ENCODE data around the gene FRMPD4.

The FRMPD4 gene

GRCh38 chrX:12330841-12331240 is 192.6 kb downstream of the FRMPD4 start:
- TF ChIP-seq, protein P1, sequence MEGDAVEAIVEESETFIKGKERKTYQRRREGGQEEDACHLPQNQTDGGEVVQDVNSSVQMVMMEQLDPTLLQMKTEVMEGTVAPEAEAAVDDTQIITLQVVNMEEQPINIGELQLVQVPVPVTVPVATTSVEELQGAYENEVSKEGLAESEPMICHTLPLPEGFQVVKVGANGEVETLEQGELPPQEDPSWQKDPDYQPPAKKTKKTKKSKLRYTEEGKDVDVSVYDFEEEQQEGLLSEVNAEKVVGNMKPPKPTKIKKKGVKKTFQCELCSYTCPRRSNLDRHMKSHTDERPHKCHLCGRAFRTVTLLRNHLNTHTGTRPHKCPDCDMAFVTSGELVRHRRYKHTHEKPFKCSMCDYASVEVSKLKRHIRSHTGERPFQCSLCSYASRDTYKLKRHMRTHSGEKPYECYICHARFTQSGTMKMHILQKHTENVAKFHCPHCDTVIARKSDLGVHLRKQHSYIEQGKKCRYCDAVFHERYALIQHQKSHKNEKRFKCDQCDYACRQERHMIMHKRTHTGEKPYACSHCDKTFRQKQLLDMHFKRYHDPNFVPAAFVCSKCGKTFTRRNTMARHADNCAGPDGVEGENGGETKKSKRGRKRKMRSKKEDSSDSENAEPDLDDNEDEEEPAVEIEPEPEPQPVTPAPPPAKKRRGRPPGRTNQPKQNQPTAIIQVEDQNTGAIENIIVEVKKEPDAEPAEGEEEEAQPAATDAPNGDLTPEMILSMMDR (IDR thresholded peaks at IDR 0.05; ENCODE audit: low read depth, low read length), result no peak
- no peak overlapping the region for H3K4me3 ChIP-seq (ENCODE audit: low read depth, low read length)

- TF ChIP-seq, protein P1 (IDR thresholded peaks at IDR 0.05; ENCODE audit: low read depth, low read length), result no peak
- no peak overlapping the region for H3K4me3 ChIP-seq (ENCODE audit: low read depth, low read length)
Measured at GRCh38 chrX:12332786-12333347, 194.6 kb downstream of the FRMPD4 start.

- H3K4me3 ChIP-seq (ENCODE audit: low read depth, low read length), result no peak overlapping the region
- TF ChIP-seq, protein P1 (IDR thresholded peaks at IDR 0.05; ENCODE audit: low read depth, low read length), result no peak
Measured at GRCh38 chrX:12339921-12340320, 201.6 kb downstream of the FRMPD4 start.

GRCh38 chrX:12344954-12345353 is 206.7 kb downstream of the FRMPD4 start:
- H3K4me3 ChIP-seq (ENCODE audit: low read depth, low read length), result no peak overlapping the region
- TF ChIP-seq, protein P1 (IDR thresholded peaks at IDR 0.05; ENCODE audit: low read depth, low read length), result no peak

DNA sequence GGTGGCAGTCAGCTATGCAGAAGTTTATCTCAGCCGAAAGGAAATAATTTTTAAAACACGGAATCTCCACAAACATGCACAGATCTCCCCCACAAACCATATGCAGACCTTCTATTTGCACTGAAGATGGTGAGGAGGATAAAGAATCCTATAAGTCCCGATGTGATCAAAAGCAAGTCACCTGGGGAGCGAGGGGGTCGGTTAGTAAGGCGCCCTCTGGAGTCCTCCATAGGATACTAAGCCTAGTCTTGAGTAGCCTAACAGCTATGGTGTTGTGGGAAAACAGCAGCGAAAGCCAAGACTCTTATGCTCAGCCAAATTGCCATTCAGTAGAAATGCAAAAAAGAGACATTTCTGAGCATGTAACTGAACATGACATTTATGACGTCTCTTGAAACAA is 210.9 kb downstream of the FRMPD4 start:
- no peak overlapping the region for H3K4me3 ChIP-seq (ENCODE audit: low read depth, low read length)
- TF ChIP-seq, protein P1 (IDR thresholded peaks at IDR 0.05; ENCODE audit: low read depth, low read length), result no peak

GRCh38 chrX:12352922-12353321 is 214.6 kb downstream of the FRMPD4 start:
- H3K4me3 ChIP-seq (ENCODE audit: low read depth, low read length), result no peak overlapping the region
- TF ChIP-seq, protein P1 (IDR thresholded peaks at IDR 0.05; ENCODE audit: low read depth, low read length), result no peak

DNA sequence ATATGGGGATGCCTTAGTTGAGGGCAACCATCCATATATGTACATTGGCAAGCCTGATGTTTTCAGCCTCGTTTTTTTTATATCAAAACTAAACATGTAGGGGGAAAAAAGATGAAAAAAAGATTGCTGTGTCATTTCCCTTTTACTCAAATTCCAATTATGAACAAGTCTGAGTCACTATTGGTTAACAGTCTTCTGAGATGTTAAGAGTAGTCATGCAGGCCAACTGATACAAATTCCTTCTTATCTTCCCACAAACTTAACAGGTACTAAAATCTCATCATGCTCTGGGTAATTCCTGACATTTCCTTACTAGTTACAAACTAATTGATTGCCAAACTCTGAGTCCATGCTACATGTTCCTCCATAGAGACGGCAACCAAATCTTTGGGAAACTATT is 222.1 kb downstream of the FRMPD4 start:
- TF ChIP-seq, protein P1 (IDR thresholded peaks at IDR 0.05; ENCODE audit: low read depth, low read length), result no peak

More for the DNA sequence above, 222.1 kb downstream of the FRMPD4 start:
- no peak overlapping the region for H3K4me3 ChIP-seq (ENCODE audit: low read depth, low read length)

Measured in WI38 (cell line).